ENCODE measurements around the gene PRLR.

- TF ChIP-seq TAF1 (IDR thresholded peaks at IDR 0.05; ENCODE audit: low read depth) = no peak
- no peak for TF ChIP-seq RAD21 (IDR thresholded peaks at IDR 0.05; ENCODE audit: low read depth)
- no peak for TF ChIP-seq YY1 (IDR thresholded peaks at IDR 0.05; ENCODE audit: low read depth)
- TF ChIP-seq REST (IDR thresholded peaks at IDR 0.05; ENCODE audit: low read depth) = no peak
These were observed 31.6 kb downstream of the PRLR start for GRCh38 chr5:35198686-35199085.

All from Ishikawa (cell line).